ENCODE measurements around the gene FBXW2.

The FBXW2 gene

DNA sequence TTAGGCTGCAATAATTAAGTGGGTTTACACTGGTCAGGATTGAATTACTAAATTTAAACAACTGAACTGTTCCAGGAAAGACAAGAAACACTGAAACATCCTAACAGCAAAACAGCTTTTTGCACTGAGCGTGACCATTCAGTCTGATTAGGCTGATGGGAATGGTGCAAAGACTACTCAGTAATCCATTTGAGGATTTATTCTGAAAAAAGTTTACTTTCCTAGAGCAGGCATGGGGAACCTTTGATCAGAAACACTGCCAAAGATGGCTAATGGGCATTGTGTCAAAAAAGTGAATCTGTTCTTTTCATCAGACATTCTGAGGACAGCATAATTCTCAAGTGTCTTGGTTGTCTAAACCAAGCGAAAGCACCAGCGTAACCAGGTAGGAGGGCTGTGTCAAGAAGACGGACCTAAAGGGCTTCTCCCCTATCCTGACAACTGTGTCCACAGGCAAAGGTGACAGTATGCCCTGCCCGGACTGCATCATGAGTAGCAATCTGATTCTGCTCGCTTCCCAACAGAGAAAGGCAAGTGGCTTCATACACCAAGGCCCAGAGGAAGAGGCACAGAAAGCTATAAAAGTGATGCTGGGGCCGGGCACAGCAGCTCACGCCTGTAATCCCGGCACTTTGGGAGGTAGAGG is 33.3 kb downstream of the FBXW2 start:
- Histone ChIP-seq H3K27me3 (ENCODE audit: control insufficient read depth, insufficient read depth, low read length) (no peaks in the 10 kb centered on the region), H2AFZ (no peak overlapping the region), H3K27ac (no peak overlapping the region), H3K9ac (no peak overlapping the region), H3K4me3 (ENCODE audit: low read depth, low read length) (no peak overlapping the region), H3K79me2 (no peaks in the 10 kb centered on the region), H3K4me1 (no peaks in the 10 kb centered on the region), H3K9me3 (ENCODE audit: control insufficient read depth, low read length) (no peaks in the 10 kb centered on the region), H3K36me3 (ENCODE audit: control insufficient read depth, insufficient read depth, low read length) (no peaks in the 10 kb centered on the region), H3K4me2 (ENCODE audit: low read length) (no peak overlapping the region)
- TF ChIP-seq CTCF (IDR thresholded peaks at IDR 0.05) = no peak

- Histone ChIP-seq H3K4me2 (ENCODE audit: low read length) (no peak overlapping the region), H3K4me3 (ENCODE audit: low read depth, low read length) (no peak overlapping the region), H3K27ac (no peak overlapping the region), H3K79me2 (no peaks in the 10 kb centered on the region), H3K27me3 (ENCODE audit: control insufficient read depth, insufficient read depth, low read length) (no peaks in the 10 kb centered on the region), H3K9me3 (ENCODE audit: control insufficient read depth, low read length) (no peaks in the 10 kb centered on the region), H2AFZ (no peak overlapping the region), H3K9ac (no peak overlapping the region), H3K36me3 (ENCODE audit: control insufficient read depth, insufficient read depth, low read length) (no peaks in the 10 kb centered on the region), H3K4me1 (no peaks in the 10 kb centered on the region)
- TF ChIP-seq CTCF (IDR thresholded peaks at IDR 0.05) = no peak
Measured at GRCh38 chr9:120758544-120758943, 34.7 kb downstream of the FBXW2 start.

DNA sequence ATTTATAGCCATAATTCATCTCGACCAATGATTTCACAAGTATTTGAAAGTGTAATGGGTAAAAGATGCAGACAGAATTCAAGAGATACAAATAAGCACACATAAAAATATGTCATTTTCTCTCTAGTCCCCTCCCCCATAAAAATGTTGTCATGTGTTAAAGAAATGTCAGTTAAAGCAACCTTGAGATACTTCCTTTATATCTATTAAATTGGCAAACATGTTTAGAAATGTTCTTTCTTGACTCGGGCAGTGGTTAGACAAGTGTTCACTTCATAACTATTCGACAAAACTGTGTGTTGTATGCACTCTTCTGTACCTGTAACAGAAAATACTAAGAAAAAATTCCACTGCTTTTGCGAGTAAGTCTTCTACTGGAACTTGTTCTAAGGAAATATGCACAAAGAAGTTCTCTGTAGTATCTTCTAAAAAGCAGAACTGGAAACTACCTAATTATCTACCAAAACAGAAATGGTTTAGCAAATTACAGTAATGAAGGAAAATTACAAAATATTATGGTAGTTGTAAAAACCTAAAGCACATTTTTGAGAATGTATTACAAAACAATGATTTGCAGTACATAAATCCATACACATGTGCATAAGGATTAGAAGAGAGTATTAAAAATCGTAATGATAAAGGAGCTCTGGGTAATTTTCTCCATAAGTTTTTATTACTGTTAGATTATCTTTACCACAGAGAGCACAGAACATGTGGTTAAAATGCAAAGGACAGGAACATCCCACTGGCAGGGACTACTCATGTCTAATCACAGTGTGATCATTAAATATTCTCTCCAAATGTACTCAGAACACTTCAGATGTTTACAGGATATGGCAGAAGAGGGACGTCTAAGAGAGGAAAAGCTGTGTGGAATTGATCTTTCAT is 35.9 kb downstream of the FBXW2 start:
- Histone ChIP-seq H3K9ac (no peak overlapping the region), H3K4me3 (ENCODE audit: low read depth, low read length) (no peak overlapping the region), H3K36me3 (ENCODE audit: control insufficient read depth, insufficient read depth, low read length) (no peaks in the 10 kb centered on the region), H3K27me3 (ENCODE audit: control insufficient read depth, insufficient read depth, low read length) (no peaks in the 10 kb centered on the region), H3K4me1 (no peaks in the 10 kb centered on the region), H3K27ac (no peak overlapping the region), H3K79me2 (no peaks in the 10 kb centered on the region), H2AFZ (no peak overlapping the region), H3K9me3 (ENCODE audit: control insufficient read depth, low read length) (no peaks in the 10 kb centered on the region), H3K4me2 (ENCODE audit: low read length) (no peak overlapping the region)
- no peak for TF ChIP-seq CTCF (IDR thresholded peaks at IDR 0.05)

DNA sequence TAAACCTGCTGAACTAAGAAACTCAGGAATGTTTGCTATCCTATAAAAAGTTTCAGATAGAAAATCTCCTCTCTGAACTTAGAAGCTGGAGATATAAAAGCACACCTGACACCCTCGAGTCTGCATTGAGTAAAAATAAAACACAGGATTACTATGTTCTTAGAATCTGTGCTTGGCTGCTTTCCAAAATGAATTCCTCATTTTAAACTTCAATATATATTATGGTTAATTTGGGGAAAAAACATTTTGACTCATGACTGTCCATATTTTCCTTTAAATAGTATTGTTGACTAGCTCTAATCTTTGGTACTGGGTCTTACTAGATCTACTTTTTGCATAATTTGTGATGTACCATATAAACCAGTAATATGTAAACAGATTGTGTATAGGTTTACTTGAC is 36.7 kb downstream of the FBXW2 start:
- Histone ChIP-seq H3K27ac (no peak overlapping the region), H3K9me3 (ENCODE audit: control insufficient read depth, low read length) (no peaks in the 10 kb centered on the region), H2AFZ (no peak overlapping the region), H3K79me2 (no peaks in the 10 kb centered on the region), H3K4me3 (ENCODE audit: low read depth, low read length) (no peak overlapping the region), H3K4me1 (no peaks in the 10 kb centered on the region), H3K4me2 (ENCODE audit: low read length) (no peak overlapping the region), H3K27me3 (ENCODE audit: control insufficient read depth, insufficient read depth, low read length) (no peaks in the 10 kb centered on the region), H3K9ac (no peak overlapping the region), H3K36me3 (ENCODE audit: control insufficient read depth, insufficient read depth, low read length) (no peaks in the 10 kb centered on the region)
- TF ChIP-seq CTCF (IDR thresholded peaks at IDR 0.05) = no peak

Measured in parathyroid adenoma (tissue), 2 donors.